ENCODE measurements around the gene TOM1L2.

TOM1L2 gene

DNA sequence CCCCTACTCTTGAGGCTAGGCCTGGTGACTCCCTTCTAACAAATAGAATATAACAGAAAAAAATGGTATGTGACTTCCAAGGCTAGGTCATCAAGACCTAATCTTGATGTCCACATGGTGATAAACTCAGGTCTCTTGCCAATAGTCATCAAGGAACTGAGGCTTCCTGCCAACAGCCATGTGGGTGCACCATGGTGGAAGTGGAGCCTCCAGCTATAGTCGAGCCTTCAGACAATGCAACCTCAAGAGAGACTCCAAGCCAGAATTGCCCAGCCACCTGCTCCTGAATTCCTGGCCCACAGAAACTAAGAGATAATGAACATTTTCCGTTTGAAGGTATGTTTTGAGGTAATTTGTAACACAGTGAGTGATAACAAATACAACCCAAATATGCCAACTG, 79.5 kb downstream of the TOM1L2 start:
- DNase-seq = peak; percentile 11

DNA sequence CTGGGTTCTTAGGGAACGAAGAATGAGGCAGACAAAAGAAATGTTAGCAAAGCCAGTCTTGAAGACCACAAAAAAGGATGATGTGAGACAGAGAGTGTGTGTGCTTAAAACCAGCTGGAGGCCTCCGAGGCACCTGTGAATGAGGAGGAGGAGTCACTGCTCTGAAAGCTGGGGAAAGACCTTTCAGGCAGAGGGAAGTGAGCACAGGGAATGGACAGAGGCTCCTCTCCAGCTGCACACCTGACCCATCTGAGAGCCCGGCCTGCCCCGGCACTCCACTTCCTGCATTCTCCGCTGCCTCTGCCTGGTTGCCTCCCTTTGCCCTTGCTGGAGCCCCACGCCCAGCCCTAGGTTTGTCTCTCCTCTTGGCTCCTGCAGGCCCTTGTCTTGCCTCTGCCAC, 80.2 kb downstream of the TOM1L2 start:
- DNase-seq = no peak

DNA sequence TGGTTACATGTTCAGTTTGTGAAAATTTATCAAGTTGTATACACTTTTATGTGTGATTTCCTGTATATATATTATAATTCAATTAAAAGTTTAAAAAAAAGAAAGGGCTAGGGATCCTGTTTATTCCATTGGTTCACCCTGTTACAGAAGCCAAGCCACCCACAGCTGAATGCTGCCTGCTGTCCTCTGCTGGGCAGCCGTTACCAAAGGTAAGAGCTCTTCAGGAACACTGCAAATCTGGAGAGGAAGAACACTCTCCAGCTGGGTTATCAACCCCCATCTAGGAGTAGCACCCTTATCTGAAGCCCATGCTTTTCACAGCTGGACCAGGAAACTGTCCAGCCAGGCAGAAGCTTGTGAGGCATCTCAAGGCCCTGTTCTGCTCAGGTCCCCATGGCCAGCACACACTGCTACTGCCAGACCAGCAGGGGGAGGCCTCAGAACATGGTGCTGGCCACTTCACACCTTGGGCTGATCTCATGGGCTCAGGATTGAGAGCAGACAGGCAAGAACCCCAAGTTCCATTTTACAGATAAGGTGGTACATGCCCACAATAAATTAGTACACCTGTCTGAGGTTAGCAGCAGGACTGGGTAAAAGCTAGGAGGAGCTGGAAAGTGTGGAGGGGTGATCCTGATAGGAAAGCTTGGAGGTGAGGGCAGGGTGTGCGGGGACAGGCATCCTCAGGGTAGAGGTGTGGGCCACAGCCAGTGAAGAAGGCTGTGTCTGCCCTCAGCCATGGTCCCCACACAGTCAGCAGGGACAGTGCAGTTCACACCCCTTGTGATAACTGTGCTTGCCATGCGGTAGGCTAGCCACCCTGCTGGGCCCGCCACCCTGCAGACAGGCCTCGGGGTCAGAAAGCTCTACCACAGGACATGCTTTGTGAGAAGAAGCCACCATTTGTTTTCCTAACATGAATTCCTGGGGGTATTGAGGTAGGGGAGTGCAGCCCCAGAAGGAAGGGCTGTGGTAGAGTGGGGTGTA, 81.1 kb downstream of the TOM1L2 start:
- peak; percentile 65 for DNase-seq

DNA sequence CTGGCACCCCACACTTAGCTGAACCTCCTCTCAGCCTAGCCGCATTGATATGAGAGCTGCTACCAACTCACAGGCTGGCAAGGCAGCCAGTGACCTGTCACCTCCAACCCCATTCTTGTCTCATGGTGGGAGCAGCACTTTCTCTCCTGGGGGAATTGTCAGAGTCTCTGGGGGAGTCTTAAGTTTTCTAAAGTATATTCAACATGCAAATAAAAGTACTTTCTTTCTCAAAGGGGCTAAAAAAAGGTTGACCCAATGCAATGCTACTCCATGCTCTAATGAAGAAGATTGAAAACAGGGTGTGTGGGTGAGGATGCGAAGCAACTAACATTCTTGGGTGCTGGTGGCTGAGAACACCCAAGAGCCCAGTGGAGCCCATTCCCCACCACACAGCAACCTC, 82.3 kb downstream of the TOM1L2 start:
- no peak for DNase-seq

DNA sequence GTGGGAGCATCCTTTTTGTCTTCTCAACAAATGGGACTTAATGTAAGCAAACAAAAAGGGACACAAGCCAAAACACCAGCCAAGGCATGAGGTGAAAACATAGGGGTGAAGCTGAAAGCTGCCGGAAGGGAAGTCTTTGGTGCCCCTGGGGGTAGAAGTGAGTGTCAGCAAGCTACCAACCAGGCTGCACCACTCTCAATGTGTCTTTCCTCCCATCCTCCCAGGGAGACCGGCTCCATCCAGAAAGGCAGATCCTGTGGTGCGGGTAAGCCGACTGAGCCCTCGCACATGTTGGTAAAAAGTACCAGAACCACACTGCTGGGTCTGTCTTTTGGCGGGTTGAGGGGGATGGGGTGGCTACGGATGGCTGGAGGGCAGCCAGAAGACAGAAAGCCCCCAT, 83.4 kb downstream of the TOM1L2 start:
- DNase-seq = no peak

DNA sequence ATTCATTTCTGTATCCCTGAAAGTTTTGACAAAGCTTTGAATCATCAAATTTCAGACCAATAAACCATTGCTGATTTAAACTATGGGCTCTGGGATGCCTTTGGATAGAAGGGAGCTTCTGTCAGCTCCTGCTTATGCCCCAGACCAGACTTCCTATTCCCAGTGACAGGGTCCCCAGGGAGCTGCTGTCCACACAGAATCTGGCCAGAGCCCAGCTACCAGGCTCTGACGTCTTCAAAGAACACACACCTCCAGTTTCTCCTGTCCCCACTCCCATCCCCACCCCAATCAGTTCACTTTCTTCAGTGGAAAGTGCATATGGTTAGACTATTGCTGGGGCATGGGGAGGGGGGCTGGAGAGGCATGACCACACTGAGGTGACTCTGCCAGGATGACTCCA, 83.8 kb downstream of the TOM1L2 start:
- DNase-seq = no peak

DNA sequence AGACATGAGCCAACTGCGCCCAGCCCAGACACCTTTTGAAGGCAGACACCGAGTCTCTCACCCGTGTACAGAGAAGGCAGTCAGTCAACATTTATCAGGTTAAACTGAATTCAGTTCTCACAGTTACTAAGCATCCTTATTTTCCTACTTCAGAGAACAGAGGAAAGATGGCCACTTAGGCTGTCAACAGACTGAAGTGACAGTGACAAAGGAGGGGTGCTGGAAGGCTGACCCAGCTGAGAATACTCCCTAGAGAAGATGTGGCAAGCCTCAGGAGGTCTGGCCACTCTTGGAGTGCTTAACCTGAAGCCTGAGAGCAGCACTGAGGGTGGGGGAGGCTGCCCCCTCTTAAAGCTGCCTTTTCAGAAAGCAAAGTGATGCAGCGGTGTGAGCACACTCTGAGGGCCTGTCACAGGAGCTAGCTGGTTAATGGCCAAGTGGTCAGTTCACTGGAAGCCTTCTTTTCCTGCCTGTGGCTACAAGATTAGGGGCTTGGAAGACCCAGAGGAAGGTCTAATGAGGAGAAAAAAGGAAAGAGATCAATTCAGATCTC, 84.4 kb downstream of the TOM1L2 start:
- DNase-seq = no peak

DNA sequence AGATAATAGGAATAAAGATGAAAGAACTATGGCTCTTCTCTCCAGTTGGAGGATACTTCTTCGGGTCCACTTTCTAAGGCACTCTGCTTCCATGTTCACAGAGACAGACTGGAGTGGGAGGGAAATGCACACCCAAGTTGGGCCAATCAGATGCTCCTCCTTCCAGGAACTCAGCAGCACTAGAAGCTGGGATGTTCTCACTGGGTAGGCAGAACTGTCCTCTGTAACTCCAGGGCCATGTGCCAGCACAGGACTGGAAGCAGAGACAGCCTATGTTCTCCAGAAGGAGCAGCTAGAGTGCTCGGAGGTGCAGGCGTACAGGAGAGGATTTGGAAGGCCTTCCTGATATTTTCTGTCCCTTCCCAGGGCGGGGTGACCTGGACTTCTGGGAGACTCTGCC, 85.5 kb downstream of the TOM1L2 start:
- DNase-seq = no peak

DNA sequence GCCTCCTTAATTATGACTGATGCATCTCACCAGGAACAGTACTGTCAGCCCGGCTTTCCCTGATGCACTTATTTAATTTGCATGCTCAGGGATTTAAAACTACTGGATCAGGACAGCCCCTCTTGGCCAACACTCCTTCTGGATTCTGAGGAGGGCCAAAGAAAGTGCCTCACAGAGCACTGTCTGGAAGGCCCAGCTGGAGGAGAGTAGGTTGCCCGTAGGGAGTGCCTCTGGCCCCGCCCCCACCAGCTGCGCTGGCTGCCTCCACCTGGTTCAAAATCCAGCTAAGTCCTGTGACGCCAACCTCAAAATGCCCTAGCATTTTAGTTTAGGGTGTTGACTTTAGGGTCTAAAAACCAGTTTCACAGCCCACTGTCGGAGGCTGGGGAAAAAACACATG, 86.0 kb downstream of the TOM1L2 start:
- DNase-seq = no peak

DNA sequence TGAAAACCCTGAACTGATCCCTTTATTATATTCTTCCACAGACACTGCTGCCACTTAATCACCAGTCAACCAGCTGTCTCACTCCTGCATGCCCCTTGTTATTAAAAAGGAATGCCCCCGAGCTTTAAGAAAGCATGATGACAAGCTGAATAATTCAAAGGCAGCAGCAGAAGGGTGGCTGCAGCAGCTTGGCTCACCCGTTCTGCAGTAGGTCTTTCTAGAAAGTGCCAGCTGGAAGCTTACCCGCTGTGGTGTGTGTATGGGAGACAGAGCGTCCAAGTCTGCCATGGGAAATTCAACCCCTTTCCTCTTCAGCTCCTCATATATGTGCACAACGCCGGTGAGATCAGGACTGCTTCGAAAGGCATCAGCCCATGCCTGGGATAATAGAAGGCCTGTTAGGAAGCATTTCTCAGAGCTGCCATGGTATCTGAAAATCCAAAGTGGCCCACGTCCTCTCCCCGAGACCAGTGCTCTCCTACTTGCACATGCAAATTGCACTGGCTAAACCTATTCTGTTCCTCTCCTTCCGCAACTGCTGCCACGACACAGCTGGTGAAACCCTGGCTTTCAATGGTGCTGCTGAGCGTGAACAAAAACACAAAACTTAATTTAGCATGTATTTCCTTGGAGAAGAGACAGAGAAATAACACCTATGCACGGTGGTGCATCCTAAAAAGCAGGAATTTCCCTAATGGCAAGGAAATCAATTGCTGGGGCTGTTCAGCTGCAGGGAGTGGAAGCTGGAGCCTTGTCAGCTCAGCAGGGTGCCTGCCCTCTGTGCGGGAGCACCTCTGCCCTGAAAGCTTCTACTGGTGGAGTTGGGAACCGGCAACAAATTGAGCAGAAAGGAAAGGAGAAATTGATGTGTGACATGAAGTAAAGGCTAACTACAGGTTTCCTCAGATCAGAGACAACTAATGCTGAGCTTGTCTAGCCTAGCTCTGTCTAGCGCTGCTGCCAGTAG, 87.5 kb downstream of the TOM1L2 start:
- DNase-seq = no peak

DNA sequence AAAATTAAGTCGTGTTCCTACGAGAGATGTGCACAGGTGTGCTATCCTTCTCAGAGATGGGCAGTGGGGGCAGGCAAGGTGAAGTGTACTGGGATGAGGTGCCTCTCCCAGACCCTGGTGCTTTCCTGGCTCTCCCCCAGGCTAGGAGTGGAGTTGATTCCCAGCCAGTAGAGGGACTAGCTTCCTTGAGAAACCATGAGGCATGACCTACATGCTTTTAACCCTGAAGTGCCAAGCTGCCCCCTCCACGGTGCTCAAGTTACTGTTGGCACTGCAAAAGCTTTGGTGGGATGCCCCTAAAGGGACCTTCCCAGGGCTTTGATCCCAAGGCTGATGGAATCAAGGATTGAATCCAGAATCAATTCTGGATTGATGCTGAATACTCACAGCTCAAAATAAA, 88.4 kb downstream of the TOM1L2 start:
- DNase-seq = no peak

DNA sequence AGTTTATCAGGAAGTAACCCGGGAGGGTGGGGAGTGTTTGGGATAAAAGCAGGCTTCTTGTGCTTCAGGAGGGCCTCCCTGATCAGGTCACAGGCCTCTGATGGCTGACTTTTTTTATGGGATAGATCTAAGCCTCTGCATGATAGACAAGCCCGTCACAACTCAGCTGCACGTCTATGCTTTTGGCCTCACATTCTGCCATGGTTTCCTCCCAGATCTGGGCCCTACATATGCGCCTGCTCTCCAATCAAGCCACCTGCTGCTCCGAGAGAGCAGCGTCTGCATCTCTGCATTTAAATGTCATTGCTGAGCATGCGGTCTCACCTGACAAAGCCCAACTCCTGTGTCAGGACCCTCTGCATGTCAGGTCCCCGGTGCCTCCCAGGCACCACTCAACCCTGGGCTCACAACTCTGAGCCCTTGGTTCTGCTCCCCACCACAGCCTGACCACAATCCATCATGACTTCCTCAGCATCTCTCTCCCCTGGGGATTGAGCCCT, 90.1 kb downstream of the TOM1L2 start:
- no peak for DNase-seq

DNA sequence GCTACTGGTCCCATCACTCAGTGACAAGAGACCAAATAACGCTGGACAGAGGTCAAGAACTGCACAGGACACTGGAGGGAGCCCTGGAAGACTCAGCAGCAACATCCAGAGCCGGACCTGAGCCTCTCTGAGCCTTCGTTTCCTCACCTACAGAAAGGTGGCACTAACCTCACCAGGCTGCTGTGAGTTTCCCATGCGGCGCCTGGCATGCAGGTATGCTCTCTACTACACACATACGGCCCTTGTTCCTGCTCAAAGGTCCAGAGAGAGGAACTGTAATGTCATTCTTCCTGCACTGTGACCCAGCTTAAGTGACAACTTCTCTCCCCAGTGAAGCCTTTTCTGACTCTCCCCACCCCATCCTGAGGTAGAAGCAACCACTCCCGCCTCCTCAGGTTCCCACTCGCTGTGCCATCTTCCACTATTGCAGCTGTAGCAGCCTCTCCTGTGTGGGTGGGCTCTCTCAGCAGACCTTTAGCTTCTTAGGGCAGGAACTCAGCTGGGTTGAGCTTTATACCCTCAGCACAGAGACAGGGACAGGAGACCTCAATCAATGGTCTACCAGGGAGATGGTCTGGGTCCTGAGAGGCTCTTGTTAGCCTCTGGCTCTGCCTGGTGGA, 91.5 kb downstream of the TOM1L2 start:
- DNase-seq = no peak

DNA sequence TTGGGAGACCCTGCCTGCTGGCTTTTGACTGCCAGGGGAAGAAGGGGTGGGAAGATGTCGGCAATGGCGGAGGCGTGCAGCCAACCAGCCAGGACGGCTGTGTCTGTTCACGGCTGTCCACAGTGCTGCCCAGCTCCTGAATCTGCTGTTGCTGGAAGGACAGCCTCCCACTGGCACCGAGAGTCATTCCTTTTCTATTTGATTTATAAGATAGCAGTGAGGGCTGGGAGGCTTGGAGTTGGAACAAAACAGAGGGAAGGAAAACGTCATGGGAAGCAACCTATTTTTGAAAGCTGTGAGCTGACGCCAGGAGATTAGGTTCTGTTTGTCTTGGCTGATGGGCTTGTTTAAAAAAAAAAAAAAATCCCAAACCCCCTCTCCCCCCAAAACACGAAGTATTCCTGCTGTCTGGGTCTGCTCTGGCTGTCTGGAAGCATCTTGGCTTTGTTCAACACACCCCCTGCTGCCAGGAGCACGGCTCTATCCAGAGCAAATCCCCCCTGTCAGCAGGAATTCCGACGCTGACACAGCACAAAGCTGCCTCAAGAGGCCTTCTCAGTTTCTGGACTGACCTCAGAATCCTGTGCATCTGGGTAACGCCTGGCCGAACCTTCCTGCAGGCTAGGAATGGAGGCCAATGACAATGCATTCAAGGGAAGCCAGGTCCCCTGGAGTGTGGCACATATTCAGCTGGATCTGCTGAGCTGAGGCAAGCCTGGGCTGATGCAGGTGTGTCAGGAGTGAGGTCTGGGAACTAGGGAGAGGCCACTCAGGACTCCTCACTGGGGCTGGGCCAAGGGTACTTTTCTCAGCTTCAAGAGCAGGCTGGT, 94.5 kb downstream of the TOM1L2 start:
- DNase-seq = no peak

DNA sequence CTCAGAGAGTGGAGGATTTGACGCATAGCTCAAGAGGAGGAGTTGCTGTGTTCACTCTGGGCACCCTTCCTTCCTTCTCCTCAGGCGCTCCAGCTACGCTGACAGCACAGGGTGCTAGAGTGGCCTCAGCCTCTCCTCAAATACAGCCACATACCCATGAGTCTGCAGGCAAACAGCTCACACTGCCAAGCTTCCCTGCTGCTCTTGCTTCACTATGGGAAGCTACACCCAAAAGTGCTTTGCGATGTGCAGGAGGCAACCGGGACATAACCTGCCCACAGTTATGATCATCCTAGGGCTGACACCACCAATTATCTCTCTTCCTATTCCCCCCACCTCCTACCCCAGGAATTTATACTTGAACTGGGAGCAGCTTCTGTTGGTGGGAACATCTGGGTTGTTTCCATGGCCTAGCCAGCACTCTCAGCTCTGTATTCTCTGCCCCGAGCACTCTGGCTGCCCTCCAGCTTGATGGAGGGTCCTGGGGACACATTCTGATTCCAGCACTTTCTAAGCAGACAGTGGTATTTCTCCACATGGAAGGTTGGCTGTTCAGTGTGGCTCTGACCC, 95.2 kb downstream of the TOM1L2 start:
- no peak for DNase-seq

DNA sequence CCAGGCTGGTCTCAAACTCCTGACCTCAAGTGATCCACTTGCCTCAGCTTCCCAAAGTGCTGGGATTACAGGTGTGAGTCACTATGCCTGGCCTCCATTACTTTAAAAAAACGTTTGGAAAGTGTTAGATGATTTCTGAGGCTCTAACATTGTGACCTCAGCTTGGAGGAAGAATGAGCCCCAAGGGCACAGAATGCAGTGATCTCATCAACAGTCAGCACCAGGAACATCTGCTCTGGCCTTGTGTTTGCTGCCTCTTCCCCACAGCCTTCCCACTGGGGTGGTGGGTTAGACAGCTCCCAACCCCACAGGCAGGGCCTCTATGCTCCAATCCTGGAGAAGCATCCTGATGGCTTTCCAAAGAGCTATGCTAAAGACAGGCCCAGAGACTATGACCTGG, 97.7 kb downstream of the TOM1L2 start:
- no peak for DNase-seq

DNA sequence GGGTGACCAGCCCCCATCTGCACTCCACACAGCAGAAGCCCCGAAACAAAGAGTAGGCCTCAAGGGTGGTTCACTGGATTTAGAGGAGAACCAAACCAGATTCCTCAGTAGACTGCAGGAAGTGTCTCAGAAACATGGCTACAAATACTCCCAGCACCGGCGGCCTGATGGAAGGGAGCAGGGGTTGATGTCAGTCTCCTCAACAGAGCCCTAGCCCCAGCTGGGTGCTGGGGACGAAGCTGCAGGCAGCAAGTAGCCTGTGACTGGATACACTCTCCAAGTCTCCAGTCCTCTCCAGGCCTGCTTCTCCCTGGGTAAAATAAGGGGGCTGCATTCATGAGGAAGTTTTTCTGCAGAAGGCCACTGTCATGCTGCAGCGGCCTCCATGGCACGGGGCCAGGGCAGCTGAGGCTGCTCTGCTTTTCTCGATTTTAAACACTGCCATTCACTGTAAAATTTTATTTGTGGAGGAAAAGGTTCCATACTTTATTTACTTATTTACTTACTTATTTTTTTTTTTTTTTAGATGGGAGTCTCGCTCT, 98.7 kb downstream of the TOM1L2 start:
- DNase-seq = no peak

DNA sequence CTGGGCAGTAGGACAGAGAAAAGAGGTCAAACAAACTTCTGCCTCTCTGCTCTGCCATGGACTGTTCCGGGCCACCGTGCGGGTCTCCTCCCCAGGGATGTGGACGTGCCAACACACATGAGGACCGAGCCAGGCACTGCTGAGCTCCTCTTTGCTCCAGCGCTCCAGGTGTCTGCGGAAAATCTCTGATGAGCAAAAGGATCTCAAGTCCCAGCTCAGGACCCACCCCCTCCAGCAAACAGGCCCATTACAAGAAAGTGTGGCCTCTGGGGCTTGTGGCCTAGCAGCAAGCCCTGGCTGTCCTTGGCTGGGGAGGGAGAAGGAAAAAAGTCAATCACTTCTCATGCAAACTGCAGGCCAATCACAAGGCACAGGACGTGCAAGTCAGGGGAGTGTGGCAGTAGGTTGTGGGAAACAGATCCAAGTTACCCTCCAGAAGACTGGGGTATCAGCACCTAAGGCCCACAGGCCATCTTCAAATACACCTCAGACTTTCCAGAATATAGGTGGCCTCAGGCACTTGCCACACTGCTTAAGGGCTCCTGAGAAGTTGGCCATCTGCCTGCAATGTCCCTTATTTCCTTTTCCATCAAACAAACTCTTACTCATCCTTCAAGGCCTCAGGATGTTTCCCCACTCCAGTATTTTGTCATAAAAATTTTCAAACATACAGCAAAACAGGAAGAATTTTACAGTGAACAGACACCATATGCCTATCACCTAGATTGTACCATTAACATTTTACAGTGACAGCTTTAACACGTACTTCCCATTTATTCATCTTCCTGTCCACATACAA, 99.5 kb downstream of the TOM1L2 start:
- no peak for DNase-seq

DNA sequence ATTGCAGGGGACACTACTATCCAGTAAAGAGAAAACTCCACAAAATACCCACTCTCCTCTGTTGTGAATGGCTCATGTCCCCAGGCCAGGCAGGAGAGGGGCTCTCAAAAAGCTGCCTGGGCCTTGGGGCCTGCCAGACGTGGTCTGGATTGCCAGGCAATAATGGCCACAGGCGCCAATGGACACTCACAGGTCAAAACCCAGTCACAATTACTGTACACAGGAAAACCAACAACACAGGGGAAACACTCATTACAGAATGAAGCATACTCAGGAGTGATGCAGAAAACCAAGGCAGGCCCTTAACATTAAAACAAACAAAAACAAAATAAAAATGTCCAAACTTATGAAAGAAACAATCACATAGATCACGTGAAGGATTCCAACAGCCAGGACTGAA, 100.3 kb downstream of the TOM1L2 start:
- no peak for DNase-seq

DNA sequence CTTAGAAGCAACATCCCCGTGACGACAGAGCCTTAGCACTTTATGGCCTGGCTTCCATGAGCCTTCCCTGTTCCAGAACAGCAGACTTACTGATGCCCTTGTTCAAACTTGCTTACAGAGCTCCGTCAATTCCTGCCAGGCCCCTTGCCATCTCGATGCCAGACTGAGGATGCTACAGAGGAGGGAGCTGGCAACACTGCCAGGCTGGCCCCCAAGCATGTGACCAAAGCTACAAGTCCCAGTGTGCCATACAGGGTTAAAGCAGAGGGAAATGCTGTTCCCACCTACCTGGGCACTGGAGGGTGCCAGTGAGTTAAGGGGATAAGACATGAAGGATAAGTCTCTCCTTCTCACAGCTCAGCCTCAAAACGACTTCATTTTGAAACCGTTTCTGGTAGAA, 102.0 kb downstream of the TOM1L2 start:
- peak; percentile 22 for DNase-seq

All from hematopoietic multipotent progenitor cell treated with erythropoietin and hydrocortisone succinate and interleukin-3 and kit ligand, for 8 days (in vitro differentiated cells).